C1 segment of cervical spinal cord (tissue), 14 donors: ENCODE results near the gene PBX2.
A peak's percentile ranks its signal among the peaks of the same experiment; 100 is the strongest.
"Not testable (repeated sequence)": the region's sequence is repeated elsewhere in the genome, so short reads cannot be mapped to it uniquely, and the experiment has no call there.

Experiments
- DNase-seq, 14 donors: peaks; one replicate each; lab custom pipeline; 2025; lab: John Stamatoyannopoulos, UW

The PBX2 gene

DNA sequence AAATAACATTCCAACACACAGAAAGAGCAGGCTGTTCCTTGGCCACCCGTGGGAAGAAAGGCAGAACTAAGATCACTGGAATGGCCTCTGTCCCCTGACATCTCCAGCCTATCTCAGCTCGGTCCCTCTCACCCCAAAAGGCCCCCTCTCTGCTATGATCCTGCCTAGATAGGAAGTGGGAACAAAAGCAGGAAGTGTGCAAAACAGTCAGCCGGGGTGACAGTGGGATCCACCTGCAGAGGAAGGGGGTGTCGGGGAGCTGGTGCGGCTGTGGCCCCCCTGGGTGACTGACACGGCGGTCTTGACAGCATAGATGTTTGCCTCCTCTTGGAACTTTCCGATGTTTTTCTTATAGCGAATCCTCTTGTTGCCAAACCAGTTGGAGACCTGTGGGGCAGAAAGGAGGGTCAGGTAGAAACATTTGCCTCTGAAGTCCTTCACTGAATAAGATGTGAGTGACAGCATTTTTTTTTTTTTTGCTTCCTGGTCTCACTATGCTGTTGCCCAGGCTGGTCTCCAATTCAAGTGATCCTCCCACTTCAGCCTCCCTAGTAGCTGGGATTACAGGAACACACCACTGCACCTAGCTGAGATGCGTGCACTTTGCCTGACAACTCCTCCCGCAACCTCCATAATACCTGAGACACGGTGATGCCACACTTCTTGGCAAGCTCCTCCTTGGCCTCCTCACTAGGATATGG lies 2.8 kb downstream of the PBX2 start:
- no peak for DNase-seq

DNA sequence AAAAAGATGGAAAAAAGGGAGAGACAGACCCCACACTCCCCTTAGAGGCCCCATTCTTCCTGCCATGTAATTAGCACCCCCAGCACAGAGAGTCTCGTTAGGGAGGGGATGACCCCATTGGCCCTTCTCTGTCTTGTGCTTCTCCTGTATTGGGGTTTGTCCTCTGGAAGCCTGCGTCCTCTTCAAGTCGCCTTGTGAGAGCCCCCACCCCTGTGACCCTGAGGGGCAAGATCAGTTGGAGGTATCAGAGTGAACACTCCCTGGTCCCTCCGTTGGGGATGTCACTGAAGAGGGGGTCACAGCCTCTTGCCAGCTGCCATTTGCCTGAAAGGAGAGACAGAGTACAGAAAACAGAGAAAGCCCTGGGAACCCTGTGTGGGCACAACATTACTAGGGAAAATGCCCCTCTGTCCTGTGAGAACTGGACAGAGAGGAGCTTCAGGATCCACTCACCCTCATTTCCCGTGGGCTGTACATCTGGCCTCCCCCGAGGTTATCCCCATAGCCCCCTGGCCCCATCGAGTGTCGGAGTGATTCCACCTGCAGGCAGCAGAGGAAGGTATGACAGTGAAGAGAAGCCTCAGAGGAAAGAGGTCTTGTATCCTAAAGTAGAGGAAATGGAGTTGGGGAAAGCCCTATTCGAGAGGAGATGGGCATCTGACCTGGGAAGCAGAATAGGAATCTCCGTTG lies 3.7 kb downstream of the PBX2 start:
- not testable (repeated sequence) for DNase-seq

DNA sequence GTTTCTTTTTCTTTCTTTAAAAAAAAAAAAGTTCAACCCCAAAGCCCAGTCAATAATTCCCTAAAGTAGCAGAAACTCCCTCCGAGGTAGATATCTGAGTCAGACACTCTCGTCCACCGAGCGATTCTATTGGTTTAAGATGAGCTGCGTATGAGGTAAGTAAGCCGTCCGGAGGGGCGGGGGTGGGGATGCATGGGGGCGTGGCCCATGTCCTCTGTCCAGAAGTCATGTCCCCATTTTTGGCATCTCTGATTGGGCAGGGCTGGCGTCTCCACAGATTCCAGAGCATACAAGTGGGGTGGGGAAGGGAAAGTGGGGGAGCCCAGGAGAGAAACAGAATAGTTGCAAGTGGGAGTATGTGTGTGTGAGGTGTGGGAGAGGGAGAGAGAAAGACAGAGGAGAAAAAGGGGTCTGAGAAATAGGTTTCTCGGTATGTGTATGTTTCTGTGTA lies 4.3 kb downstream of the PBX2 start:
- peak in 2 of 14 donors; percentile 13 to 35 for DNase-seq

DNA sequence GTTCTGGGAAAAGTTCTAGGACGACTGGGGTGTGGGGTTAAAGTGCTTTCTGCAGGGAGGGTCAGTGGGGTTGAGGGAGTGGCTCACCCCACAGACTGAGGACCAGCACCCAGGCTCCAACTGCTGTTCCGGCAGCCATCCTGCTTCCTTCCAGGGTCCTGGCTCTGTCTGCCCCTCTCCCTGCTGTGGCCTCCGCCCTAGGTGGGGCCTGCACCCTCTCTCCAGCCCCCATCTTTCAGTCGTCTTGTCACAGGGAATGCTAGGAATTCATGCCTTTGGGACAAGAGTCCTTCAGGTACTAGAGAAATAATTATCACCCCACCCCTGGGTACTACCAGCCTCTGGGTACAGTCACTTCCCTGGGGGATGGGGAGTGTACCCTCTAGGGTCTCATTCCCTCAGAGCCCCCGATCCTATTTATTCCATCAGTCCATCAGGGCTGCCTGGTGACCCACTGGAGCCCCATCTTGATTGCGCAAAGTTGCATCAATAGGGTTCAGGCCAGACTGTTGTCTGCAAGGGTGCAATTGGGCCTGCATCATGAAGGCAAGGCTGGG lies 5.8 kb downstream of the PBX2 start, which contains the start of gene AGER:
AGER (minus strand) TSS at position 170 of the 557 bp plus-strand sequence; CDS start at position 139, 31 bp downstream.
- DNase-seq = no peak

DNA sequence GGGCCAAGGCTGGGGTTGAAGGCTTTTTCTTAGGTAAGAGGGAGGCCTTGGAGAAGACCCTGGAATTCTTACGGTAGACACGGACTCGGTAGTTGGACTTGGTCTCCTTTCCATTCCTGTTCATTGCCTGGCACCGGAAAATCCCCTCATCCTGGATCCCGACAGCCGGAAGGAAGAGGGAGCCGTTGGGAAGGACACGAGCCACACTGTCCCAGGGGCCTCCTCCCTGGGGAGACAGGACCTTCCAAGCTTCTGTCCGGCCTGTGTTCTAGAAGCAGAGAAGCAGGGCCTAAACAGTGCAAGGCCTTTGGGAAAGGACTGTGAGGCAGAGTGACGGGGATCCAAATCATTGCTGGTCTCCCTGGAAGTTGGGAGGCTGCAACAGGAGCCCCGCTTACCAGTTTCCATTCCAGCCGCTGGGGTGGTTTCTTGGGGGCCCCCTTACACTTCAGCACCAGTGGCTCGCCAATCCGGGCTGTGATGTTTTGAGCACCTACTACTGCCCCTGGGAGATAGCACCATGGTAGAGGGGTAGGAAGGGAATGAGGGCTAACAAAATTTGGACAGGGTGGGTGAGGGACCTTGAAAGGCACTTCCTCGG lies 6.4 kb downstream of the PBX2 start:
- DNase-seq = no peak

DNA sequence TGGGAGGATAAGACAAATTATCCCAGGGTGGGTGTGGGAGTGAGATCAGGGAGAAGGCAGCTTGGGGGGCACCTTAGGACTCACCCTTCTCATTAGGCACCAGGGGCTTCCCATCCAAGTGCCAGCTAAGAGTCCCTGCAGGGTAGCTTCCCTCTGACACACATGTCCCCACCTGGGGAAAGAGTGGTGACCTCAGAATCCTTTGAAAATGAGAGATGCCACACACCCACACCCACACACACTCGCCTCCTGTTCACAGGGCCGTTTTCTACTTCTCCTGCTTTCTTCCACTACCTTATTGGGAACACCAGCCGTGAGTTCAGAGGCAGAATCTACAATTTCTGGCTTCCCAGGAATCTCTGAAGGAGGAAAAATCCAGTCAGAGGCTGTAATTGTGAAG lies 7.0 kb downstream of the PBX2 start:
- no peak for DNase-seq

DNA sequence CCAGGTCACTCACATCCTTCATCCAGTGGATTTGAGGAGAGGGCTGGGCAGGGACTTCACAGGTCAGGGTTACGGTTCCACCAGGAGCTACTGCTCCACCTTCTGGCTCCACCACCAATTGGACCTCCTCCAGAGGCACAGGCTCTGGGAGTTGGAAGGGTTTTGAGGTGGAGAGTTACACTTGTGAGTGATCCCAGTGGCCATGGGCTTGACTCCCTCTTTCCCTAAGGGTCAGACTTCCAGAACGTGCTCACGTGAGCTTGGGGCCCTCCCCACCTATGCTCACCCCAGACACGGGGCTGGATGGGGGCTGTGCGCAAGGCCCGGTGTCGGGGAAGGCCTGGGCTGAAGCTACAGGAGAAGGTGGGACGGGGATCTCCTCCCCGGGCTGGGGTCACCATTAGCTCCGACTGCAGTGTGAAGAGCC lies 7.4 kb downstream of the PBX2 start:
- no peak for DNase-seq

DNA sequence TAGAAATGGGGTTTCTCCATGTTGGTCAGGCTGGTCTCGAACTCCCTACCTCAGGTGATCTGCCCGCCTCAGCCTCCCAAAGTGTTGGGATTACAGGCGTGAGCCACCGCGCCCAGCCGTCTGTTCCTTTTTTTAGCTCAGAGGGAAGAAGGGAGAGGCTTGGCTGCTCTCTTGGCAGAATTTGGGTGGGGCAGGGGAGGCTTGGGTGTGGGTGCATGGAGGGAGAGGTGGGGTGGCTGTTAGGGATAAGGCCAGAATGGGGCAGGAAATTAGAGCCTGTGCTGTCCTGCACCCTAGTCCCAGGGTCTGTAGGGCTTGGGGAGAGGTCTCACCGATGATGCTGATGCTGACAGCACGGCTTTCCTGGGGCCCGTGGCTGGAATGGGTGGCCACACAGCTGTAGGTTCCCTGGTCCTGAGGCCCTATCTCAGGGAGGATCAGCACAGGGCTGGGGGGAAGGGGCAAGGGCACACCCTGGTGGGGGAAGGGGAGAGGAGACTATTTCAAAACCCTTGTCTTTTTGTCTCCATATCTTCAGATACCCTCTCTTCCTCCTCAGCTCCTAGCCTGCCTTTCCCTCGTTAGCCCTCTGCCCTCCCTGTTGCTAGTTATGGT lies 8.0 kb downstream of the PBX2 start:
- no peak for DNase-seq

DNA sequence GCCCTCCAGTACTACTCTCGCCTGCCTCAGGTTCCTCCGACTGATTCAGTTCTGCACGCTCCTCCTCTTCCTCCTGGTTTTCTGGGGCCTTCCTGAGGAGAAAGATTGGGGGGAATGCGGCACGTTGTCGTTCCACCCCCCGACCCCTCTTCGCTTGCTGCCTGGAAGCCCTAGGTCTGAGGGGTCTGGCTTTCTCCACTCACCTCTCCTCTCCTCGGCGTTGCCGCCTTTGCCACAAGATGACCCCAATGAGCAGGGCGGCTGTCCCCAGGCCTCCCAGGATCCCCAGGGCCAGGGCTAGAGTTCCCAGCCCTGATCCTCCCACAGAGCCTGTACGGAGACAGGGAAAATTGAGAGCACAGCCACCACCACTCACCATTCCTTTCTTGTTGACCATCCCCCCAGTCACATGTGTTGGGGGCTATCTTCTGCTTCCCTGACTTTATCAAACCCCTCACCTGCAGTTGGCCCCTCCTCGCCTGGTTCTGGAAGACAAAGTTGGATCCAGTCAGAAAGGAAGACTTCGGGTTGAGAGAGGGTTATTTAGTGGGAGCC lies 8.8 kb downstream of the PBX2 start:
- DNase-seq = no peak

DNA sequence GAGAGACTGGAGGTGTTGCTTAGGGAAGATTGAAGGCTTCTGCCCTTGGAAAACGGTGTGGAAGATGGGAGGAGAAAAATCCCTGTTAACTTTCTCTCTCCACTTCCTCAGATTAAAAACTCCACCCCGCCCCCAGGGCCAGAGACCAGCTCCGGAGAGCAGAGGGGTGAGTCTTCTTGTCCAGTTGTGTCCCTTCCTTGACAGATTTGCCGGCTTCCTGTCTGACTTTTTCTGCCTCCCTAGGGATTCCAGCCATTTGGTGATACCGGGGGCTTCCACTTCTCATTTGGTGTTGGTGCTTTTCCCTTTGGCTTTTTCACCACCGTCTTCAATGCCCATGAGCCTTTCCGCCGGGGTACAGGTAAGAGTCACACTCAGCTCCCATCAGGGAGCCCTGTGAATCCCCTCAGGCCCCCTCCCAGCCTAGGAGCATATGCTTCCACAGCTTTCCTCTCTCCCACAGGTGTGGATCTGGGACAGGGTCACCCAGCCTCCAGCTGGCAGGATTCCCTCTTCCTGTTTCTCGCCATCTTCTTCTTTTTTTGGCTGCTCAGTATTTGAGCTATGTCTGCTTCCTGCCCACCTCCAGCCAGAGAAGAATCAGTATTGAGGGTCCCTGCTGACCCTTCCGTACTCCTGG lies 10.1 kb downstream of the PBX2 start:
- no peak for DNase-seq

DNA sequence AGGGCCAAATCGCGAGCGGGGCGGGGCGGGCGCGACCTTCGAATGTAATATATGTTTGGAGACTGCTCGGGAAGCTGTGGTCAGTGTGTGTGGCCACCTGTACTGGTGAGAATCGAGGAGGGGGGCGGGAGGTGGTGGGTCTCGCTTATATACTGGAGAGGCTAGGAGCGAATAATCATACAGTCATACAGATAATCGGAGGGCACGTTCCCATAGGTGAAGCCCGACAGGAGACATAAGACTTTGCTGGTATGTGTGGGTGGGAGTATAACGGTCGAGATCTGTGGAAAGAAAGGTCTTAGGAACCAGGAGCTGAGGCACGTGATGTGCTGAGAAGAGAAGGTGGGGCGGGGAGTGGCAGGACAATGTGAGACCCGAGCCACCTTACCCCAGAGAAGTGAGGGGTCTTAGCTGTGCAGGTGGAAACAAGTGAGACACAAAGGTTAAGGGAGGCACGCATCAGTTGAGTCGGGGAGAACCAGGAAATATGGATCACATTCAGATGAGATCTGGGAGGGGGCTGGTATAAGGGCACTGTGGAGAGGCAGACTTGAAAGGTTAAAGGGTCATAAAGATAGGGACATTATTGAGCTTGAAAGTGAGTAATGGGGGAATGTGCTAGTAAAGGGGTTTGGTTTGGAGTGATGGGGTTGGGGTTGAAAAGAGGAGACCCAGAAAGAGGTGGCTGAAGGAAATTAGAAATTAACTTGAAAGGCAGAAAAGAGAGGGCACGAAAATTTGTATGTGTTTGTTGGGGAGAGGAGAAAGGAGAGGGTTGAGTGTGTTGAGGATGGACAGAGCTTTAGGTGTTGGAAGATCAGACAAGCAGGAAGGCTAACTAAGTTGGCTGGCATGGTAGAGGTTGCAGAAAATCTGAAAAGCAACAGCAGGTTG lies 11.2 kb downstream of the PBX2 start:
- no peak for DNase-seq

DNA sequence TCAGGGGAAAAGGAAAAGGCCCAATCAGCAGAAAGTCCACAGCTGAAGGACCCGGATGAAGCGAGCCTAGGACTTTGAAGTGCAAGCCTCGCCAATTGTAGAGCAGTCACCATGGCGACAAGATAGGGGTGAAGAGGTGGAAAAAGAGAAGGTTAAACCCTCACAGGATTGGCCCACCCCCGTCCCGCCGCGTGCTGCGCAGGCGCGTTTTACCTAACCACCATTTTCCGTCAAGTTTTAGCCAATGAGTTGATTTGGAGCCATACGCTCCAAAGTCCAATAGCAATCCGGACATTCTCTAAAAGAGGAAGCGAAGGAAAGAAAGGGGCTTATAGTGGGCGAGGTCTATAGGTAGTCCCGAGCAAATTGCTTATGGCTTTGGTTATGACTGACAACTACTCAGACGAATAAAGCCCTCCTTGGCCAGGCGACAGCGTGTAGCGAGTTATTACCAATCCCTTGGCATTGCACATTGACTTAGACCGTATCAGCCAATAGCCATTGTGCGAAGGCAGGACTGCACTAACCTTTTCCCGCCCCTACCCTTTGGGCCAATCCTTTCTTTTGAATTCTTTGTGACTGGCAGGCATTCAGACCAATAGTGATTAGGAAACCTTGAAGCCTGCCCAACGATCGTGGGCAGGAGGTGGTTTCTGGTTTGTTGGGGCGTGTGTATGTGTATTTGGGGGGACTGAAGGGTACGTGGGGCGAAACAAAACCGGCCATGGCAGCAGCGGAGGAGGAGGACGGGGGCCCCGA lies 12.0 kb downstream of the PBX2 start, which contains the start of gene RNF5:
RNF5 (plus strand) TSS at position 618 of the 759 bp plus-strand sequence; CDS start at position 725, 107 bp downstream.
- peak; percentile 70 to 100 (median 98) for DNase-seq

DNA sequence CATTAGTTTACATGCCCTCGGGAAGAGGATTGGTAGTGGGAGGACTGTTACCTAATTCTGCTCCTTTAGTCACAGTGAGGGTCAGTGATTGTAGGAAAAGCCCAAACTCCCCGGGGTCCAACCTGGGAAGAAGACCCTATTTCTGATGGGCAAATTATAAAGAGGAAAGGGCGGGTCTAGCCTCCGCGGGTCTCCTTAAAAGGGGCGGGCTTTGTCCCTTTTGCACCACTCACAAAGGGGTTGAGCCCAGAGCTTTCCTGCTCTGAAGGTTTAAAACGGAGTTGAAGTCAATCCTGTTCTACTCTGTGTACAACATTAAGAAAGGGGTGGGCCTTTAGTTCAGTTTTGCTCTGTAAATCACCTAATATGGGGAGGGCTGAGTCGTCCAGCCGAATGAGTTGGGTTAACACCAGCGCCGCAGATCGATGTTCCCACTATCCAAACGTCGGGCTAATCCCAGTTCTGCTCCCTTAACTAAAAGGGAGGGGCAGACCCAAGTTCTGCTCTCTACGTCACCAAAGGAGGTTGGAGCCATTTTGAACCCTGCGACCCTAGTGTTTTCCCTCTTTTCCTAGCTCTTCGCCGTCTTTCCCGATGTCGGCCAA lies 12.7 kb downstream of the PBX2 start:
- peak in 3 of 14 donors; percentile 54 to 75 (median 65) for DNase-seq

DNA sequence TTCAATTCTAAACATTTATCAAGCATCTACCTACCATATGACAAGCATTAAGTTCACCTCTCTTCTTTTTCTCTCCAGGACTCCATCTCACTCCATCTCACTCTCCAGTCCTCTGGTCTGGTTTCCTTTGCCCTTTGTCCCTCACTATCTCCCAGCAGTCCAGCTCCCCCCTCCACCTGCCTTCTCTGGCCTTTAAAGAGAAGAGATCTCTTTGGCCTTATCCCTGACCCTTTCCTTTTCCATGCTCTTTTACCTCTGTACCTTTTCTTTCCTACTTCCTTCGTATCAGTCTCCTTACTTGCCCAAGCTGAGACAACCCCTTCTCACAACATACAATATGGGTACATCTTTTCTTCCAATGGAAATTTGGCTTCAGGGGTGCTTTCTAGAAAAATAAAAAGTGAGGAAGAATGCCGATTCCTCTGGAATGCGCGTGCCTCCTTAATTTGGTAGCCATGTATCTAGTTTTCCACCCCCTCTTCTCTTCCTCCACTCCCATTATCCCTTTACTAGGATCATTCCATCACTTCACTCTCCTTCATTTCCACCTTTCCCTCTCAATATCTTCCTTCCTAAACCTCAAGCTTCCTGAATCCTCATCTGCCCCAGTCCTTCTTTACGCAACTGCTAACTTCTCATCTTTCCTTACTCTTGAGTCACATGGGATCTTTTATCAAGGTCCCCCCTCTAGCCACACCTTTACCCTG lies 13.4 kb downstream of the PBX2 start:
- no peak for DNase-seq

DNA sequence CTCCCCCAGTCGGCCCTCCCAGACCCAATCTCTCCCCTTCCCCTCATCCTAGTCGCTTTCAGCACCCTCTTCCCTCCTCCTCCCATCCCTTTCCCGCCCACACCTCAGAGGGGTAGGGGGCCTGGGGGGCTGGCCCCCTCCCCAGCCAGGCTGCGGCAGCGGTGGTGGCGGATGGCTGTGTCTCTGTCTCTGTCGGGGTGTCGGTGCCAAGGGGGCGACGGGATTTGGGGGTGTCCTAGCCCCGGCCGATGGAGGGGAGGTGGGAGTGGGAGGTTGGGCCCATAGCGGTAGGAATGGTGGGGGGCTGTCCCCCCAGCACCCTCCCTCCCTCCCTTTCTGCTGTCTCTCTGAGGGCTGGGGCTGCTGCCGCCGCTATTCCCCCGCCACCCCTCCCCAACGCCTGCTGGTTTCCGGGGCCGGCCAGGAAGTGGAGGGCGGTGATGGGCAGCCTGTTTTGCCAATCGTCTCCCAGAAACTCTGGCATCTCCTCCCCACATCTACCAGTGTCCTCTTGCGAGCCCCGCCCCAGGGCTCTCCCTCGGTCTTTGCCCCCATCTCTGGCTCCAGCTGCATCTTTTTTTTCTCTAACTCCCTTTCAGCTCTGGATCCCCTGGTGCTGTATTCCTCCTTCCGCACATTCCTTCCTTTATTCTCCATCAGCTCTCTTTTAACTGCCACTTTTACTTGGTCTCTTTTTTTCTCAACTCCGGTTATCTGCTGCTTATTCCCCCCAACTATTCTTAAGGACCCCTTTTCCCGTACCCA lies 14.1 kb downstream of the PBX2 start, which contains the start of gene AGPAT1:
AGPAT1 (minus strand) TSS at position 374 of the 765 bp plus-strand sequence. CDS start 4,588 bp downstream, outside the sequence.
- DNase-seq = peak; percentile 37 to 98 (median 95)

DNA sequence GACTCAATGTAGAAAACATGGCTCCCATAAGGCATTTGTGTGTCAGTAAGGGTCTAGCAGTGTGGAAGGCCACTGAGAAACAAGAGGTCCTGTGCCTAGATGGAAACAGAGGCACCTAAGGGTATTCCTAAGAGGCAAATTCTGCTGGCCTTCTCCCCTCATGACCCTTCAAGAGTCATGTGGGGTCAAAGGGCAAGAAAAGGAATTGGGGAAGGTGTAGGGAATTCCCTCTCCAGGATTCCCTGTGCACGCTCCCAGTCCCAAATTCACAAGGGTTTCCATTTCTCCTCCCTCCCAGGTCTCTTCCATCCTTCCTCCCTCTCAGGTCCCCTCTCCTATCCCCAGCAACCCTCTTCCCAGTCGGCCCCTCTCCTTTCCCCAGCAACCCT lies 14.7 kb downstream of the PBX2 start:
- no peak for DNase-seq

DNA sequence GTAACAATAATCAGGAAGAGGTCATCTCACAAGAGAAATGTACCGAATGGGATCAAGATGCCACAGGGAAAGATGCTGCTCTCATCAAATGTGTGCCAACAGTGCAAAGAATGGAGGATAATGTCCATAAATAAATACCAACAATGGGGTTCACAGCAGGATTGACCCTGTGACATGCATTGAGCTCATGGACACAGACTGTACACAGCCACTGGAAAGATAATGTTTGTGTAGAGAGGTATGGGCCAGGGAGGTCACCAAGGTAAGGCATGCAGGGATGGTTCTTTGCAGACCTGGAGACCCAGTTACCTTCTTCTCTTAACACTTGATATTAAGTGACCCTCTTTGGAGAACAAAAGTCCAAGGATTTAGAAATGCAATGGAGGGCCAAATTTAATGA lies 15.6 kb downstream of the PBX2 start:
- DNase-seq = no peak
